Measurements from ENCODE around the gene PPEF2.

The PPEF2 gene, protein sequence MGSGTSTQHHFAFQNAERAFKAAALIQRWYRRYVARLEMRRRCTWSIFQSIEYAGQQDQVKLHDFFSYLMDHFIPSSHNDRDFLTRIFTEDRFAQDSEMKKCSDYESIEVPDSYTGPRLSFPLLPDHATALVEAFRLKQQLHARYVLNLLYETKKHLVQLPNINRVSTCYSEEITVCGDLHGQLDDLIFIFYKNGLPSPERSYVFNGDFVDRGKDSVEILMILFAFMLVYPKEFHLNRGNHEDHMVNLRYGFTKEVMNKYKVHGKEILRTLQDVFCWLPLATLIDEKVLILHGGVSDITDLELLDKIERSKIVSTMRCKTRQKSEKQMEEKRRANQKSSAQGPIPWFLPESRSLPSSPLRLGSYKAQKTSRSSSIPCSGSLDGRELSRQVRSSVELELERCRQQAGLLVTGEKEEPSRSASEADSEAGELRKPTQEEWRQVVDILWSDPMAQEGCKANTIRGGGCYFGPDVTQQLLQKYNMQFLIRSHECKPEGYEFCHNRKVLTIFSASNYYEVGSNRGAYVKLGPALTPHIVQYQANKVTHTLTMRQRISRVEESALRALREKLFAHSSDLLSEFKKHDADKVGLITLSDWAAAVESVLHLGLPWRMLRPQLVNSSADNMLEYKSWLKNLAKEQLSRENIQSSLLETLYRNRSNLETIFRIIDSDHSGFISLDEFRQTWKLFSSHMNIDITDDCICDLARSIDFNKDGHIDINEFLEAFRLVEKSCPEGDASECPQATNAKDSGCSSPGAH

GRCh38 chr4:75902352-75902751 lies at the start of gene PPEF2:
TSS of gene PPEF2 (minus strand) at chr4:75902452. CDS start at chr4:75896325, 6,127 bp downstream.
- DNase-seq (ENCODE audit: low spot score): no peak
- in situ Hi-C loops (cut with MboI; ENCODE audit: low pct_unique_long_range_greater_than_20kb, low sequenced_read_pairs, unreplicated experiment): loop anchor here (25.0 kb wide), 1 partner anchor 160 kb away; the partner anchor contains the start of gene ART3
- TF ChIP-seq CTCF (IDR thresholded peaks at IDR 0.05; ENCODE audit: extremely low read depth, insufficient read depth, missing control alignments): no peak

- DNase-seq (ENCODE audit: low spot score): no peak
- in situ Hi-C loops (cut with MboI; ENCODE audit: low pct_unique_long_range_greater_than_20kb, low sequenced_read_pairs, unreplicated experiment): no loop called here
Observed at GRCh38 chr4:75950213-75950815, 48.1 kb upstream of the PPEF2 start.

GRCh38 chr4:75948822-75949444 lies 46.7 kb upstream of the PPEF2 start:
- in situ Hi-C loops (cut with MboI; ENCODE audit: low pct_unique_long_range_greater_than_20kb, low sequenced_read_pairs, unreplicated experiment): no loop called here
- TF ChIP-seq CTCF (IDR thresholded peaks at IDR 0.05; ENCODE audit: extremely low read depth, insufficient read depth, missing control alignments): no peak
- peak; percentile 34 for DNase-seq (ENCODE audit: low spot score)

More at GRCh38 chr4:75950213-75950815, 48.1 kb upstream of the PPEF2 start:
- no peak for TF ChIP-seq CTCF (IDR thresholded peaks at IDR 0.05; ENCODE audit: extremely low read depth, insufficient read depth, missing control alignments)

- peak; percentile 92 for DNase-seq (ENCODE audit: low spot score)
- peak; percentile 72 for TF ChIP-seq CTCF (IDR thresholded peaks at IDR 0.05; ENCODE audit: extremely low read depth, insufficient read depth, missing control alignments)
- in situ Hi-C loops (cut with MboI; ENCODE audit: low pct_unique_long_range_greater_than_20kb, low sequenced_read_pairs, unreplicated experiment): no loop called here
Observed at GRCh38 chr4:75940692-75941253, 38.5 kb upstream of the PPEF2 start, which contains the start of gene NAAA. TSS of gene NAAA (minus strand) at chr4:75941013. CDS start at chr4:75940949, 64 bp downstream.

DNA sequence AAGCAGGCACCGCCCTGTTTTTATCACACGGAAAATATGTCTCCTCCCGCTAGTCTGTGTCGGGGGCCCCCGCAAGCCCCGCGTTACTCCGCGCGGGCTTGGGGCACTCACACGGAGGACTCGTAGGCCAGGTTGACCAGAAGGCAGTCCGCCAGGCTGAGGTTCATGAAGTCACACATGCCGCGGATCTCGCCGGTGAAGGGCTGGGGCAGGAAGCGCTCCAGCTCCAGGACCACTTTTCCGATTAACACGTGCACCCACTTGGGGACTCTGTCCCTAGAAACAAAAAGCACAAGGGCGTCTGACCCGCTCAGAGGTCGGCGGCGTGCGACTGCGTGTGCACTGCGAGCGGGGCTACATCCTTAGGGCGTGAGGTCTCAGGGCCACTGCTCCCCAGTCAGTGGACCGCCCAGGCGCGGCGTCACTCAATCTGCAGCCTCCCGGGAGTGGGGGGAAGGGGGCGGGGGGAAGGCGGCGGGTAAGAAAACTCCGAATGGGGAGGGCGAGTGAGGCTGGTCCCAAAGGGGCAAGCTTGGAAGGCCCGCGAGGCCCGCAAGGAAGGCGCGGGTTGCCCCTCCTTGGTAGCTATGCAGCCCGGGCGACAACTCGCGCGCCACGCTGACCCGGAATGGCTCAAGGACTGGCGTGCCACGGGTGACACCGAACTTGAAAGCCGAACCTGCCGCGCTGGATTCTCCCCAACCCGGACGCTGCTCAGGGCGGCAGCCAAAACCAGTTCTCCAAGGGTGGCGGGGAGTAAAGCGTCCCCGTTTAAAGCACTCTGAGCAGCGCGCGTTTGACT lies 37.8 kb upstream of the PPEF2 start:
- in situ Hi-C loops (cut with MboI; ENCODE audit: low pct_unique_long_range_greater_than_20kb, low sequenced_read_pairs, unreplicated experiment): no loop called here
- DNase-seq (ENCODE audit: low spot score): peak; percentile 87
- TF ChIP-seq CTCF (IDR thresholded peaks at IDR 0.05; ENCODE audit: extremely low read depth, insufficient read depth, missing control alignments): no peak

Data from GM13977 (cell line).